Stimulated activated CD8-positive, alpha-beta memory T cell treated with anti-CD3 and anti-CD28 coated beads, Interleukin-2, amount 100 ng/mL, for 48 hours (primary cell): ENCODE results near the gene DNM3.

ENCODE experiments used
- DNase-seq, 2 donors: peaks; one replicate each; pipeline ENCODE4 v3.0.0-alpha.2; 2020; ENCODE audit warnings: low read depth in 2 of 2

DNM3 gene

GRCh38 chr1:172177849-172178248 lies 336.6 kb downstream of the DNM3 start:
- DNase-seq, result no peak

- no peak for DNase-seq
Measured at GRCh38 chr1:172178886-172179285, 337.6 kb downstream of the DNM3 start.

DNA sequence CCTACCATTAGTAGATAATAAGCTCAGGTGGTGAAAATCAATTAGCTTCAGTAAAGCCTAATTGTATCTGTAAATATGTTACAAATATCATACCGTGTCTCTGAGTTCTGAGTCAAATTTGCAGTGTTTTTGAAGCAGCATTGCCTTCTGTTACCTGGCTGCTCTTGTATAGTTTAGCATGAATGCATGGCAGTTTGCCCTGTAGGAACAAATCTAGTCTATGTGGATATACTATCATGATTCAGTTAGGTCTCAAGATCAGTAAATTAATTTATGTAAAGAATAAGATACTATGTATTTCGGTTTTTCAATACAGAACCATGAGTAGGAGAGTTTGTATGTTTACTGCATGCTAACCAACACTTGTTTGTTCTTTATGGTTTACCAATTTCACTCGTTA lies 338.6 kb downstream of the DNM3 start:
- no peak for DNase-seq

DNA sequence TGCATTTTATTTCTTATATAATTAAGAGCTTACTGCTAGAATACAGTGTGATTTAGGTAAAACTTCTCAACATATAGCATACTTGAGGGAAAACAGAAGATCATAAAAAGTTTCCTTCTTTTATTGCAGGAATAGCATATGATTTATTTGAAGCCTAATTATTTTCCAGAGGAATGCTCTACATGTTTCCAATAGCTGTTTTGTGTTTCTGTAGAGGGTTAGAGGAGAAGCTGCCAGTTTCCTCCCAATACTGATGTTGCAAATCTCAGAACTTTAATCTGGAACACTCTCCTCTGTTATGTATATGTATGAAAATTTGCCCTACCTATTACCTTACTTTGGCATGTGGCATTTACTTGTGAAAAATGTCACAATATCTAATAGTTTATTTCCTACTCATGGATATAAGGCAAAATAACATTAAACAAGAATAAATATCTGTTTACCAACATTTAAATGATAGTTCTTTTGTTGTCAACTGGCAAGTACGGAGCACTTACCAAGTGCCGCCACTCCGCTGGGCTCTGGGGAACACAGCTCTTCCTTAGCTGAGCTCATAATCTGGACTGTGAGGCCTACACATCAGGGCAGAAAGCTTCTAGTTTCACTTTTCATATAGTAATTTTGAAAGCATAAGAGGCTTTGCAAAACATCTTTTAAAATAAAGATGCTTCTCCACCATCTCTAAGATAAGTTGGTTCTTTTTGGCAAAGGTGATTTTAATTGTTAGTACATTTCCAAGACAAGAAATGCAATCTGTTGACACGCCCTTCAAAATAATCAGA lies 339.4 kb downstream of the DNM3 start:
- peak in 1 of 2 donors; percentile 15 for DNase-seq

DNA sequence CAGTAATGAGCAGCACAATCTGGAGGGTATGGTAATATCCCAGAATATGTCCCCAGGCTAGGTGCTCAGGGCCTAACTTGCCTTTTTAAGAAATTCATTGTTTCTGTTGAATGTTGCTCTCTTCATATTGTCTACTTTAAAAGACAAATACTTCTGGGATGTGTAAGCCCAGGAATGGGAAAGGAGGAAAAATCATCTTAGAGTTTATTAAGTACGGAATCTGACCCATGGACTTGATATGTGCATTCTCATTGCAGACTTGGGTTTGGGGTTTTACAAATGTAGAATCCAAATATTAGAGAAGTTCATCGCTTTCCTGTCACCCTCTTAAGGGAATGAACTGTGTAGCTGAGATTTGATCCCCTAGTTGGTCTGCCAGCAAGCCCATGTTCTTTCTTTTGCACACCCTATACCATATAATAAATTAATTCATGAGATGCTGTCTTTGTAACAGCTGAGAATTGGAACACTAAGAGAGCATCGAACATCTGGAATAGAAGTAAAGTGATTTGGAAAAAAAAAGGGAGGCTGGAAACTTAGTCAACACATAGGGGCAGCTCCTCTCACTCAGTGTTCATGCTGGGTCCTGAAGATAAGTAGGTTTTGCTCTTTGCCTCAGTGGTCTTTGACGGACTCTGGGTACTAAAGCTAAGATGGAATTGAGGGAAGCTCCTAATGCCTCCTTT lies 343.4 kb downstream of the DNM3 start:
- DNase-seq, result no peak

GRCh38 chr1:172185211-172185610 lies 343.9 kb downstream of the DNM3 start:
- no peak for DNase-seq

DNA sequence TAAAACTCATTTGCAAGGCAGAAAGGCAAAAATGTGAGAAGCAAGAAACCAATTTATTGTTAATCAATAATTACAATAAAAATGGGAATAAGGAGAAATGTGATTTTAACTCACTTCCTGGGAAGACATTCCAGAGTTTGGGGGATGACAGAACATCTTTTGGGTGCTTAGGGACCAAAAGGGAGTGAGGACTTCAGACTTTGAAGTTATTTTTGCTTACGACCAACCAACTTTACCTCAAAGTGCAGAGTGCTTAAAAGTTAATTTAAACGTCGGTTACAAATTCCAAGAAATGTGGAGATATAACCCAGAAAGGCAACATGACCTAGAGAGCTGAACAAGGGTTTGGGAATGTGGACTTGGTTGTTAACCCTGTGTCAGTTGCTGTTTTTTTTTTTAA lies 344.7 kb downstream of the DNM3 start:
- DNase-seq, result no peak

DNA sequence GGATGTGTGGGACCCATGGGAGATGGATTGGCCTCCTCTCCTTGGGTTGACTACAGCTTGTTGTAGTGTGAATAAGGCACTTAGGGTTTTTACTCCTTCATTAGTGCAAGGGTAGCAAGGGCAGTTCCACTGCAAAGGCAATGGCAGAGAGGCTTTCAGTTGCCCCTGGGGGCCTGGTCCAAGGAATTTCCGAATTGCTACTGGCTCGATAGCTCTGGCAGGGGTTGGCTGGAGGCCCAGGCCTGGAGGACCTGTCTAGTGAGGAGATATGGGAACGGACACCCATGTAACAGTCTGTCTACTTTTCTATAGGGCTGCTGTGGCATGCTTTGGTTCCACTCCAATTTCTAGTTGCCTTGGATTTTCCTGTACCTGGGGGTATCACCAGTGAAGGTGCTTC lies 360.3 kb downstream of the DNM3 start:
- DNase-seq, result no peak

- DNase-seq, result no peak
Measured at GRCh38 chr1:172203135-172203823, 362.0 kb downstream of the DNM3 start.

DNA sequence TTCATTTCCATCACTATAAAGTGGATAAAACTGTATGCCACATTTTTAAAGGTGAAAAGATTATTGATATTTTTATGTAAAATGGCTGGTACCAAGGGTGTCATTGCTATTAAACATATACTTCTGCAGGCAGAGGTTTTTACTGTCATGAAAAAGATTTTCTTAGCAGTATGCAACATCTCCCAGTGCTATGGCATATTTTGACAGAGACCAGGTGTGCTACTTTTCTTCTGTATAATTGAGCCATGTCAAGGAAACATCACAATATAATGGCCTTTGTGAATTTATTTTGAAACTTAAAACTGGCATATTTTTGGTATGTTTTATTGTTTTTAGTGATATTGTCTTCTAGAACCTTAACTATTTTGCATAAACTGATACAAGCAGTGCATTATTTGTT lies 362.6 kb downstream of the DNM3 start:
- no peak for DNase-seq

- DNase-seq, result no peak
Measured at GRCh38 chr1:172206256-172206655, 365.0 kb downstream of the DNM3 start.

DNA sequence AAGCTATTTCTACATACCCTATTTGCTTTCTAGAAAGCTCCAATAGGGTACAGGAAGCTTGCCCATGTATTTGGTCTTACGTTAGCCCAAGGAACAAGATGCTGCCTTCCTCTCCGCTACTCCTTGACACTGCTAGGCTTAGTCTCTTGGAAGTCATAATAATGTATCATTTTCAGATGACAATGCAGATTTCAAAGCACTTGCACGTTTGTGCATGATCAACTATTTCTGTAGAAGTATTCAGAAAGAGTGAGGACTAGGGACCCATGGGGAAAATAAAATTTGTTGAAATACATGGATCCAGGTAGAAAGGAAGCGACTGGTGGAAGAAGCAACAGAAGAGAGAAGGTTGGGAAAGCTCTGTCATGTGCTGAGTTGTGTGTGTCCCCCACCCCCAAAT lies 367.3 kb downstream of the DNM3 start:
- no peak for DNase-seq

DNA sequence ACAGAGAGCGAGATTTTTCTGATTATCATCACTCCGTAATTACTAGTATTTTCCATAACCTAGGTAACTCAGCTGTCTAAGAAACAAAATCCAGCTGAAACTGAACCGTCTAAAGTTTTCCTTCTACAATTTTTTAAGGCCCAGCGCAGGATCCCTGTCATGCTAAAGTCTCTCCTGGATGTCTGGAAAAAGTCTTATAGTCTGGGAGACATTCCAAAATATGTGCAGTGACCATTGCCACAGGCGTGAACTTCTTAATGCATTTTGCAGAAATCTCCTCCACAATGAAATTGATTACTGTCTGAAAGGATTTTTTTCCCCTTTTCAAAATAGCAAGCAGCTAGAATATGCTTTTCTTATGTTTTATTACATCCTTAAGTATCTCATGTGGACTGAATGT lies 369.9 kb downstream of the DNM3 start:
- DNase-seq, result no peak

DNA sequence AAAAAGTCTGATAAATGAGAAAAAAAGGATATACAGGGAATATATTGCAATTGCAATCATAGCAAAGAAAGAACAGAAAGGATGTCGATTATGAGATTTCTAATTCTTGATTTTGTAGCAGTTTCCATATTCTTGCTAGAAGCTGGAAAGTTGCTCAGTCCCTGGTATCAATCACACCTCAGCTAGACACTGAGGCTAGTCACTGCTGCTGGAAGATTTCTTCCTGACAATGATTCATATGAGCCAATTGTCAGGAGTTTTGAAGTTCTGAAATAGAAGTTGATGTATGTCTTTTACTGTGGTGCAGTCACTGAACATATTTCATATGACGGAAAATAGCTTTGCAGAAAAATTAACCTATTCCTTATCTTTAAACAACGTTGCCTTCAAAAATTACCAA lies 370.8 kb downstream of the DNM3 start:
- DNase-seq, result no peak

DNA sequence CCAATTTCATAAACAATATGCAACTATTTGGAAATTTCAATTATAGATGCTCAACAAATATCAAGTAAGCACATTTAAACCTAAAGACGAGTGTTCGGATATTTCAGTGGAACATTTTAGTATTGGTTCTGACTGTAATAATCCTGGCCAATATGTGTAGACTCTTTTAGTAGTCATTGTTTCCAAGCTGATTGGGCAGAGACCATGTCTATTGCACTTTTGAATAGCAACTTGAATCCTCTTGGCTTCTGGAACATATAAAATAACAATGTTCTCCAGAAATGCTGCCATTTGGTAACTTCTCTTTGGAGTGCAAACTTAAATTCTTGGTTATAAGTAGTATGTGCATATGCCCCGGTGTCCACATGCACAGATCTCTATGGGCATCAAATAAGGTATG lies 373.7 kb downstream of the DNM3 start:
- no peak for DNase-seq

DNA sequence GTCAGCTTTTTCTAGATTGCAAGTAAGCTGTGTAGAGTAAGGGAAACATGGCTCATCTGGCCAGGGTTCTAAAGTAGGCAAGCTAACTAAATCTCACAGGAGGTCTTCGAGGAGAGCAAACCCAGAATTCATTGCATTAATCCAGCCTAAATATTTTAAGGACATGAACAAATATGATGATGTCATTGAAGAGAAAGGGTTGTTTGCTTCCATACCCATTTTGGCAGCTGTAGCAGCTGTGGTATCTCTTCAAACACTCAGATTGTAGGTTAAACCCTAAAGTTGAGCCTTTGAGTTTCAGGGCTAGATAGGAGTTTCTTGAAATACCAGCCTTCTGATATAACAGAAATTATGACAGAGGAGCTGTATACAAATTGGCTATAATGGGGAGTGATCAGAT lies 378.7 kb downstream of the DNM3 start:
- DNase-seq, result no peak

DNA sequence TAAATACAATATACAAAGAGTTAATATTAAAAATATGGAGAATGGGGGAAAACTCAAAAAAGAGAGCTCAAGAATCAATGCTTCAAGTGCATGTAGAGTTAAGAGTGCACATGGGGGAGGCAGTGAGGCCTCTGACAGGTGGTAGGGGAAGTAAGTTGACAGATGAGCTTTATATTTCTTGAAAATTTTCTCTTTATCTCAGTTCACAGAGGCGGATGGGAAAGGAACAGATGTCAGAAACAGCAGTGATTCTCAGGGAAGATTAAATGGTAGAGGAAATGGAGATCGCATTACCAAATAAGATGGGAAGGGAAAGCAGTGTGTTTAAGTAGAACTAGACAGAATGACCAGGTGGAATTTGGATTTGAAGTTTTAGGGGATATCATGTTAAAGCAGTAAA lies 379.1 kb downstream of the DNM3 start:
- no peak for DNase-seq

DNA sequence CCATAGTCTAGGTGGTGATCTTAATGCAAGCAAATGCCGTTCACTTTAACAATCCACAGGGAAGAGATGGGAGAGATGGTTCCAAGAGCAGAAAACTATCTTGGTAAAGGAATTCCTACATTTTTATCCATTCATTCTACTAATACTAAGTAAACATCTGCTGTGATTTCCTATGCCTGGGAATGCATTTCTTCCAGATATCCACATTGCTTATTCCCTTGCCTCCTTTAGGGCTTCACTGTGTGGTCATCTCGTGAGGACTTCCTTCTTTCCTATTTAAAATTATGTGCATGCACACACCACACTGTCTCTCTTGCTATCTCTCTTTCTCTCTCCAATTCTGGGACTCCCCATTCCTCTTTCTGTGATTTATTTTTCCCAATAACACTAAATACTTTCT lies 380.1 kb downstream of the DNM3 start:
- no peak for DNase-seq

DNA sequence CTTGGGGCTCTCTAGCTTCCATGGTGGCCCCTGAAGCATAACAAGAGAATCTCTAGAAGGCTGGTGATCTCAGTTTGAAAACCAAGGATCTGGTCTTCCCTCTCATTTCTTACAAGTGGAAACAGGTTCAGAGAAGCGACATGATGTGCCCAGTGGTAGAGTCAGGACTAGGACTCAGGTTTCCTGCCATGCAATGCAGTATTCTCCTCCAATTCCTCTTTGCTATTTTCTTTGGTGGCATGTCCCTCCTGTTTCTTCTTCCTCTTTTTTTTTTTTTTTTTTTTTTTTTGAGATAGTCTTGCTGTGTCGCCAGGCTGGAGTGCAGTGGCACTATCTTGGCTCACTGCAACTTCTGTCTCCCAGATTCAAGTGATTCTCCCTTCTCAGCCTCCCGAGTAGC lies 383.6 kb downstream of the DNM3 start:
- DNase-seq, result no peak

DNA sequence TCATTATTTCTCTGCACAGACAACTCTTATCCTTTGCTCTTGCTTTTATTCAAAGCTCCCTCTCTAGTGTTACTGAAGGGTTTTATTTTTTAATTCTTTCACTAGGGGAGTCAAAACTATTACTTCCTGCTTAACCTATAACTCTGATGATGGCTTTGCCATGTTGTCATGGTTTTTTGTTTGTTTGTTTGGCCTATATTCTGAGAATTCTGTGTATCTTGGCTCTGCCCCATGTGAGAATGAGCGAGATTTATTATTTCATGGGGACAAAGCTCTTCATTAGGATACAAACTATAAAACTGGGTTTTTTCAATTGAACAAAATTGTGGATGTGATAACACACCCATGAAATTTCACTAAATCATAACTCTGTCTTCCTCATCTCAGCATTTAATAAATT lies 388.6 kb downstream of the DNM3 start:
- no peak for DNase-seq

GRCh38 chr1:172230526-172230925 lies 389.2 kb downstream of the DNM3 start:
- no peak for DNase-seq

DNA sequence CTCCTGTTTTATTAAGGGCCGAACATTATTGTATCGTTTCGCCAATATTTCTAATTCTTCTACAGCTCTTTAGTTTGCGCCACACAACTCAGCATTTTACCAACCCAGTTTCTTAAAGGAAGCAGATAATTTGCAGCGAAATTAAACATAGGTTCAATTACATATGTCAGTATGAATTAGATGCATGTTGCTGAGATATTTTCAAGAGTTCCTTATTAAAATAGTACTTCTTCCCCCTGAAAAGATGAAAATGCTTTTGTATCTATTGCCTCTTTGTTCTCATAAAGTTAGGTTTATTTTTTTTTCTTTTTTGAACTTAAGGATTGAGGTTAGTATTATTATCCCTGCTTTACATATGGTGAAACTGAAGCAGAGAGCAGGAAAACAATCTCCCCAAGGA lies 395.7 kb downstream of the DNM3 start:
- no peak for DNase-seq

- DNase-seq, result no peak
Measured at GRCh38 chr1:172238158-172238557, 396.9 kb downstream of the DNM3 start.
